Esophagus muscularis mucosa (tissue), 4 donors: ENCODE measurements around the gene HNRNPF. TPM values are rescaled to one million over a fixed set of nuclear protein-coding genes. Genes with fewer than 3 reads are reported as not detected.

Experiments used
- DNase-seq: peaks from one replicate; pipeline ENCODE4 v3.0.0-alpha.2; 2017; ENCODE audit errors: extremely low spot score
- H3K27ac ChIP-seq, 4 donors: fragments of 200-600 bp; sonication (generic); replicated peaks in 1 of 4; 1 replicate in 3 of 4; 2 replicates in 1 of 4; pipeline ENCODE4 v1.5.1; 2016 to 2019; ENCODE audit warnings: mild to moderate bottlenecking in 1 of 4
- H3K27me3 ChIP-seq, 4 donors: fragments of 200-600 bp; sonication (generic); one replicate each; pipeline versions ENCODE4 v1.5.1 to v1.6.0; 2016 to 2019
- H3K36me3 ChIP-seq, 4 donors: fragments of 200-600 bp; sonication (generic); one replicate each; pipeline ENCODE4 v1.5.1; 2016 to 2019
- H3K4me1 ChIP-seq, 4 donors: fragments of 200-600 bp; sonication (generic); one replicate each; pipeline ENCODE4 v1.5.1; 2016 to 2019
- H3K4me3 ChIP-seq, 4 donors: fragments of 200-600 bp; sonication (generic); 1 replicate in 2 of 4; 2 replicates in 2 of 4; pipeline ENCODE4 v1.5.1; 2016 to 2019; ENCODE audit warnings: mild to moderate bottlenecking in 4 of 4, moderate library complexity in 1 of 4
- H3K9me3 ChIP-seq, 4 donors: fragments of 200-600 bp; sonication (generic); 1 replicate in 3 of 4; 2 replicates in 1 of 4; pipeline ENCODE4 v1.5.1; 2016 to 2019
- EP300 ChIP-seq: sonication (generic); formaldehyde crosslinking; IDR thresholded peaks from one replicate; pipeline ENCODE4 v1.6.1; 2017; ENCODE audit warnings: antibody characterized with exemption
- POLR2A ChIP-seq: fragments of 450-650 bp; IDR thresholded peaks from one replicate; pipeline ENCODE4 v1.6.1; 2017; ENCODE audit warnings: antibody characterized with exemption, moderate library complexity, mild to moderate bottlenecking, low read depth
- POLR2AphosphoS5 ChIP-seq, 2 donors: sonication (generic); formaldehyde crosslinking; IDR thresholded peaks; one replicate each; pipeline ENCODE4 v1.6.1; 2017; ENCODE audit warnings: antibody characterized with exemption in 2 of 2
- WGBS: methylation state at CpG from one replicate; pipeline ENCODE4 v1.1.5; 2018; 5-methylcytosine and 5-hydroxymethylcytosine counted together
- intact Hi-C: fragments of 100-400 bp; cut with DNase I; formaldehyde crosslinking; loops from one replicate; pipeline ENCODE4 v1.15.1; 2023
- total RNA-seq, 4 donors: library from RNA; depleted of rRNA; stranded (reverse); fragments of >200 nt; gene quantifications; one replicate each; pipeline versions ENCODE4 v1.1.0 to v1.2.1, GENCODE V29; 2016
- TF ChIP-seq, protein P1 (sequence below), 3 experiments: fragments of 200-600 bp in 2 of 3; fragments of 450-650 bp in 1 of 3; sonication (generic) in 2 of 3; IDR thresholded peaks; one replicate each; pipeline ENCODE4 v1.5.1; 2017 to 2019; ENCODE audit warnings: antibody characterized with exemption in 3 of 3, mild to moderate bottlenecking in 2 of 3, moderate library complexity in 1 of 3

HNRNPF gene
- total RNA-seq, 4 donors from 2014 or later, result 113 to 243 (median 176) TPM

DNA sequence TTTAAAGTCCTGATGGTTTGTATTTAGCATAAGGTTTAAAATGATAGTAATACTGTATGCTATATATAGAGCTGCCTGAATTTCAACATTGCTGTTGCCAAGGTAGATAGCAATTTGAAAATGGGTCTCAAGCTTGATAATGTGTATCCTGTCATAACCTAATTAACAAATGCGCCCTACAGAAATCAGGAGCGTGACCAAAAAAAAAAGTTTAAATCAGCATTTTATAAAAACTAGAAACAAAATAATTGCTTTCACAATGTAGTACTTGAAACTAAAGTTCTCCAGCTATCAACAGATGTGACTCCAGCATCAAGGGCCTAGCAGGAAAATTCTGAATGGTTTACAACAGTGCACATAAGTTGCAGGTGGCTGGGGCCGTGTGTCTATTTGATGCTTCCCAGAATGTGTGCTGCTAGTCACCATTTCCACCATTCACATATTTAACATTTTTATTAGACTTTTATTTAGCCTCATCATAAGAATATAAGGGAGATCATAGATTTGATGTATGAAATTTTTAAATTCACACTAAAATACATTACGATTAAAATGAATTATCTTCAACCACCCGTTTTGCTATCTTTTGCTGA lies 23.5 kb downstream of the HNRNPF start:
- Histone ChIP-seq H3K9me3 (no peaks in the 10 kb centered on the region), H3K4me3 (no peak overlapping the region), H3K27ac (no peak overlapping the region), H3K36me3 (peaks cover 34 to 58% (median 57%) of the 10 kb centered on the region in 4 donors), H3K27me3 (no peaks in the 10 kb centered on the region), H3K4me1 (peaks cover 6 to 18% (median 10%) of the 10 kb centered on the region in 4 donors)
- DNase-seq, result no peak
- WGBS, result 72% methylated on average over 5 of the region's 5 CpGs
- intact Hi-C loops, result no loop called here
- TF ChIP-seq EP300, result no peak
- TF ChIP-seq, protein P1, sequence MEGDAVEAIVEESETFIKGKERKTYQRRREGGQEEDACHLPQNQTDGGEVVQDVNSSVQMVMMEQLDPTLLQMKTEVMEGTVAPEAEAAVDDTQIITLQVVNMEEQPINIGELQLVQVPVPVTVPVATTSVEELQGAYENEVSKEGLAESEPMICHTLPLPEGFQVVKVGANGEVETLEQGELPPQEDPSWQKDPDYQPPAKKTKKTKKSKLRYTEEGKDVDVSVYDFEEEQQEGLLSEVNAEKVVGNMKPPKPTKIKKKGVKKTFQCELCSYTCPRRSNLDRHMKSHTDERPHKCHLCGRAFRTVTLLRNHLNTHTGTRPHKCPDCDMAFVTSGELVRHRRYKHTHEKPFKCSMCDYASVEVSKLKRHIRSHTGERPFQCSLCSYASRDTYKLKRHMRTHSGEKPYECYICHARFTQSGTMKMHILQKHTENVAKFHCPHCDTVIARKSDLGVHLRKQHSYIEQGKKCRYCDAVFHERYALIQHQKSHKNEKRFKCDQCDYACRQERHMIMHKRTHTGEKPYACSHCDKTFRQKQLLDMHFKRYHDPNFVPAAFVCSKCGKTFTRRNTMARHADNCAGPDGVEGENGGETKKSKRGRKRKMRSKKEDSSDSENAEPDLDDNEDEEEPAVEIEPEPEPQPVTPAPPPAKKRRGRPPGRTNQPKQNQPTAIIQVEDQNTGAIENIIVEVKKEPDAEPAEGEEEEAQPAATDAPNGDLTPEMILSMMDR (IDR thresholded peaks at IDR 0.05), result no peak
- TF ChIP-seq POLR2AphosphoS5 (IDR thresholded peaks at IDR 0.05), result no peak
- TF ChIP-seq POLR2A, result no peak

DNA sequence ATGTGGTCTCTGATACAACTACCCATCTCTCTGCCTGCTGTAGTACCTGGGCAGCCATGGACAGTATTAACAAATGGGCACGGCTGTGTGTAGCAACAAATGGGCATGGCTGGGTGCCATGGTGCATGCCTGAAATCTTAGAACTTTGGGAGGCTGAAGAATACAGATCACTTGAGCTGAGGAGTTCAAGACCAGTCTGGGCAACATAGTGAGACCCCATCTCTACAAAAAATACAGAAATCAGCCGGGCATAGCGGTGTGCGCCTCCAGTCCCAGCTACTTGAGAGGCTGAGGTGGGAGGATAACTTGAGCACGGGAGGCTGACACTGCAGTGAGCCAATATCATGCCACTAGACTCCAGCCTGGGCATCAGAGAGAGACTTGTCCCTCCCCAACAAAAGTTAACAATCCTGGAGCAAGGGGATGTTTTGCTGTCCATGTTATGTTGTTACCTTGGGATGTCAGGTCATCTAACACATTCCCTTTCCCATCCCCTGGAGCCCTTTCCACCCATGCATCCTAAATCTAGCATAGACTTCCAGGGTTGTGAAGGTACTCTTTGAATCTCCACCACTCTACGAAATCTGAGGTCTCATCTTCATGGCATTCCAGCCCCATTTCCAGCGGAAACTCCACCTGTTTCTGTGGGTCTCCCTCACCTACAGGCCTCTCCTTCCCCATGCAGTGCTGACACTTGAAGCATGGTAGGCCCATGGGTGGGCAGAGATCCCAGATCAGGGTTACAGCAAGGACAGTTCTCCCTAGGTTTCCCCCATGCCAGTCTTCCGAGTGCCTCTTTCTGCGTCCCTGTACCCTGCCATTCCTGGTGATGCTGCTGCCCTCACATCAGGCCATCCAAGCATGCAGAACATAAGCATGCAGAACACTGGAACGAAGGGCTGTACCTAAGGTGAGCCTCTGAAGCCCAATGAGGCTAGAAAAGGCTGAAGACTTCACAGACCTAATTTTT lies 24.4 kb downstream of the HNRNPF start:
- Histone ChIP-seq H3K9me3 (no peaks in the 10 kb centered on the region), H3K4me1 (peaks cover 0 to 8% (median 2%) of the 10 kb centered on the region in 4 donors), H3K4me3 (no peak overlapping the region), H3K27me3 (no peaks in the 10 kb centered on the region), H3K36me3 (peaks cover 33 to 48% (median 47%) of the 10 kb centered on the region in 4 donors), H3K27ac (no peak overlapping the region)
- intact Hi-C loops, result no loop called here
- no peak for DNase-seq
- no peak for TF ChIP-seq POLR2AphosphoS5 (IDR thresholded peaks at IDR 0.05)
- no peak for TF ChIP-seq EP300
- TF ChIP-seq, protein P1 (IDR thresholded peaks at IDR 0.05), result no peak
- TF ChIP-seq POLR2A, result no peak
- WGBS, result 85% methylated on average over 10 of the region's 10 CpGs

DNA sequence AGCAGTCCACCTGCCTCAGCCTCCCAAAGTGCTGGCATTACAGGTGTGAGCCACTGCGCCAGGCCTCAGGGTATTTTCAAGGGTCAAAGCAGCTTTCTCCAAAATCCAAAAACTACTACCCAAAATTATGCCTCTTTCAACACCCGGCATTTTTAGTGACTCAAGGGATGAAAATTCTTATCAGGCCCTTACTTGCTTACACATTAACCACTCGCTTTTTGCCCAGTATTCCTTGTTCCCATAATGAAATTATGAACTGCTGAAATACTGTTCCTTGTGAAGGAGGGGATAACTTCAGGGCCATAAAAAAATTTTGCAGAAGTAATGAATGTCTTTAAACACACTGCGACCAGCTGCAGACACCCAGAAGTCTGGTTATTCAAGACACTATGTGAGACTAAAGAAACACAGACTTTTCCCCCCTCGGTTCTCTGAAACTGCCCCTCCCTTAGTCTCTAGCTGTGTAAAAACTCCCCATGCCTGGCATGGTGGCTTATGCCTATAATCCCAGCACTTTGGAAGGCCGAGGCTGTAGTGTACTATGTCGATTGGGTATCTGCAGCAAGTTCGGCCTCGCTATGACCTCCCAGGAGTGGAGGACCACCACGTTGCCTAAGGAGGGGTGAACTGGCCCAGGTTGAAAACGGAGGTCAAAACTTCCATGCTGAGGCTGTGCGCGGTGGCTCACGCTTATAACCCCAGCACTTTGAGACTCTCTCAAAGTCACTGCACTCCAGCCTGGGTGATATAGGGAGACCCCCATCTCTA lies 25.6 kb downstream of the HNRNPF start:
- WGBS, result 72% methylated on average over 14 of the region's 14 CpGs
- no peaks in the 10 kb centered on the region for H3K4me1 ChIP-seq
- H3K4me3 ChIP-seq, result no peak overlapping the region
- no peaks in the 10 kb centered on the region for H3K9me3 ChIP-seq
- H3K27ac ChIP-seq, result no peak overlapping the region
- no peak for DNase-seq
- TF ChIP-seq, protein P1 (IDR thresholded peaks at IDR 0.05), result no peak
- TF ChIP-seq EP300 (no peak), POLR2AphosphoS5 (IDR thresholded peaks at IDR 0.05) (no peak), POLR2A (no peak)
- intact Hi-C loops, result no loop called here
- H3K36me3 ChIP-seq, result peaks cover 25 to 38% (median 37%) of the 10 kb centered on the region in 4 donors
- no peaks in the 10 kb centered on the region for H3K27me3 ChIP-seq

DNA sequence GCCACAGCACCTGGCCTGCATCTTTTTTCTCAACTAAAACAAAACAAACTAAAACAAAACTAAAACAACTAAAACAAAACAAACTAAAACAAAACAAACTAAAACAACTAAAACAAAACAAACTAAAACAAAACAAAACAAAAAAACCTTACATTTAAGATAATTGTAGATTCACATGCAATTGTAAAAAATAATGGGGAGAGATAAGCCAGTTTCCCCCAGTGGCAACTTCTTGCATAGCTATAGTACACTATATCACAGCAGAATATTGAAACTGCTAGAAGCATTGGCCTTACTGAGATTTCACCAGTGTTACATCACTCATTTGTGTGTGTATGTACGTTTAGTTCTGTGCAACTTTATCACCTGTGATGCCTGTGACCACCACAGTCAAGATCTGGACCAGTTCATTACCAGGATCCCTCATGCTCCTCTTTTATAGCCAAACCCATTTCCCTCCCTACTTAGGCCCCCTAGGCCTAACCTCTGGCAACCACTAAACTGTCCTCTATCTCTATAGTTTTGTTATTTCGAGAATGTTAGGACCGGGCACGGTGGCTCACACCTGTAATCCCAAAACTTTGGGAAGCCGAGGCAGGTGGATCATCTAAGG lies 28.3 kb downstream of the HNRNPF start:
- no peak for TF ChIP-seq POLR2A
- no peak for TF ChIP-seq EP300
- TF ChIP-seq POLR2AphosphoS5 (IDR thresholded peaks at IDR 0.05), result no peak
- TF ChIP-seq, protein P1 (IDR thresholded peaks at IDR 0.05), result no peak
- intact Hi-C loops, result no loop called here
- no peak for DNase-seq
- H3K4me1 ChIP-seq, result no peaks in the 10 kb centered on the region
- no peaks in the 10 kb centered on the region for H3K9me3 ChIP-seq
- H3K4me3 ChIP-seq, result no peak overlapping the region
- H3K27ac ChIP-seq, result no peak overlapping the region
- WGBS, result 92% methylated on average over 5 of the region's 5 CpGs
- peaks cover 0 to 11% (median 11%) of the 10 kb centered on the region in 4 donors for H3K36me3 ChIP-seq
- no peaks in the 10 kb centered on the region for H3K27me3 ChIP-seq
